Measurements from ENCODE around the gene SNX13.
A peak's percentile ranks its signal among the peaks of the same experiment; 100 is the strongest.

The SNX13 gene

GRCh38 chr7:17940302-17940883, at the start of gene SNX13:
TSS of gene SNX13 (minus strand) at chr7:17940494. CDS start at chr7:17940295, 199 bp downstream.
- DNase-seq (ENCODE audit: low read depth in 2 of 2) = peak; percentile 73 to 79

GRCh38 chr7:17989546-17989945, 49.3 kb upstream of the SNX13 start:
- no peak for DNase-seq (ENCODE audit: low read depth in 2 of 2)

- DNase-seq (ENCODE audit: low read depth in 2 of 2) = no peak
Measured at GRCh38 chr7:17988858-17989257, 48.6 kb upstream of the SNX13 start.

GRCh38 chr7:17988141-17988540, 47.8 kb upstream of the SNX13 start:
- no peak for DNase-seq (ENCODE audit: low read depth in 2 of 2)

- DNase-seq (ENCODE audit: low read depth in 2 of 2) = no peak
Measured at GRCh38 chr7:17986851-17987250, 46.6 kb upstream of the SNX13 start.

- no peak for DNase-seq (ENCODE audit: low read depth in 2 of 2)
Measured at GRCh38 chr7:17985473-17986239, 45.4 kb upstream of the SNX13 start.

GRCh38 chr7:17984288-17984687, 44.0 kb upstream of the SNX13 start:
- no peak for DNase-seq (ENCODE audit: low read depth in 2 of 2)

GRCh38 chr7:17983221-17984062, 43.1 kb upstream of the SNX13 start:
- DNase-seq (ENCODE audit: low read depth in 2 of 2) = no peak

- DNase-seq (ENCODE audit: low read depth in 2 of 2) = no peak
Measured at GRCh38 chr7:17976952-17977351, 36.7 kb upstream of the SNX13 start.

- no peak for DNase-seq (ENCODE audit: low read depth in 2 of 2)
Measured at GRCh38 chr7:17971411-17971810, 31.1 kb upstream of the SNX13 start.

GRCh38 chr7:17968791-17969715, 28.8 kb upstream of the SNX13 start:
- DNase-seq (ENCODE audit: low read depth in 2 of 2) = no peak

- no peak for DNase-seq (ENCODE audit: low read depth in 2 of 2)
Measured at GRCh38 chr7:17966706-17967105, 26.4 kb upstream of the SNX13 start.

- DNase-seq (ENCODE audit: low read depth in 2 of 2) = no peak
Measured at GRCh38 chr7:17965603-17966002, 25.3 kb upstream of the SNX13 start.

GRCh38 chr7:17963281-17963680, 23.0 kb upstream of the SNX13 start:
- DNase-seq (ENCODE audit: low read depth in 2 of 2) = no peak

- no peak for DNase-seq (ENCODE audit: low read depth in 2 of 2)
Measured at GRCh38 chr7:17962652-17963051, 22.4 kb upstream of the SNX13 start.

GRCh38 chr7:17957871-17958270, 17.6 kb upstream of the SNX13 start:
- no peak for DNase-seq (ENCODE audit: low read depth in 2 of 2)

GRCh38 chr7:17952387-17952786, 12.1 kb upstream of the SNX13 start:
- DNase-seq (ENCODE audit: low read depth in 2 of 2) = no peak

- no peak for DNase-seq (ENCODE audit: low read depth in 2 of 2)
Measured at GRCh38 chr7:17951742-17952254, 11.5 kb upstream of the SNX13 start.

GRCh38 chr7:17948526-17949238, 8.4 kb upstream of the SNX13 start:
- no peak for DNase-seq (ENCODE audit: low read depth in 2 of 2)

GRCh38 chr7:17947620-17948019, 7.3 kb upstream of the SNX13 start:
- DNase-seq (ENCODE audit: low read depth in 2 of 2) = no peak

GRCh38 chr7:17946591-17946990, 6.3 kb upstream of the SNX13 start:
- no peak for DNase-seq (ENCODE audit: low read depth in 2 of 2)
